ES-I3 (cell line): ENCODE data around the gene DIP2C.
"Not testable (repeated sequence)": the region's sequence is repeated elsewhere in the genome, so short reads cannot be mapped to it uniquely, and the experiment has no call there.

Experiments
- H3K36me3 ChIP-seq: 2 replicates; pipeline ENCODE4 v1.6.1; 2013; ENCODE audit warnings: mild to moderate bottlenecking, low read length, control low read depth, moderate library complexity; ENCODE audit not compliant: insufficient read depth
- H3K4me1 ChIP-seq: 2 replicates; pipeline ENCODE4 v1.6.1; 2013; ENCODE audit warnings: mild to moderate bottlenecking, control low read depth, low read length; ENCODE audit not compliant: insufficient read depth
- H3K9ac ChIP-seq: 2 replicates; pipeline ENCODE4 v1.6.1; 2013; ENCODE audit warnings: low read depth, mild to moderate bottlenecking, low read length, moderate library complexity
- H3K9me3 ChIP-seq: 2 replicates; pipeline ENCODE4 v1.6.1; 2013; ENCODE audit warnings: mild to moderate bottlenecking, low read length, moderate library complexity; ENCODE audit not compliant: control insufficient read depth, insufficient read depth

DIP2C gene

GRCh38 chr10:347190-347589 is 342.3 kb downstream of the DIP2C start:
- not testable (repeated sequence) for H3K9me3 ChIP-seq, H3K4me1 ChIP-seq, H3K36me3 ChIP-seq, H3K9ac ChIP-seq

GRCh38 chr10:344582-345200 is 344.8 kb downstream of the DIP2C start:
- Histone ChIP-seq H3K36me3 (no peaks in the 10 kb centered on the region), H3K4me1 (no peaks in the 10 kb centered on the region), H3K9me3 (no peaks in the 10 kb centered on the region), H3K9ac (no peak overlapping the region)

- Histone ChIP-seq H3K9me3 (no peaks in the 10 kb centered on the region), H3K9ac (no peak overlapping the region), H3K36me3 (no peaks in the 10 kb centered on the region), H3K4me1 (no peaks in the 10 kb centered on the region)
Observed at GRCh38 chr10:343231-344220, 345.9 kb downstream of the DIP2C start.

- H3K9me3 ChIP-seq, result no peaks in the 10 kb centered on the region
- no peaks in the 10 kb centered on the region for H3K36me3 ChIP-seq
- no peak overlapping the region for H3K9ac ChIP-seq
- H3K4me1 ChIP-seq, result no peaks in the 10 kb centered on the region
Observed at GRCh38 chr10:341081-341740, 348.3 kb downstream of the DIP2C start.

- Histone ChIP-seq H3K9me3 (no peaks in the 10 kb centered on the region), H3K4me1 (no peaks in the 10 kb centered on the region), H3K36me3 (no peaks in the 10 kb centered on the region)
Observed at GRCh38 chr10:340646-341045, 348.8 kb downstream of the DIP2C start.

GRCh38 chr10:339038-339391 is 350.5 kb downstream of the DIP2C start:
- H3K9ac ChIP-seq, result no peak overlapping the region
- H3K9me3 ChIP-seq, result no peaks in the 10 kb centered on the region
- no peaks in the 10 kb centered on the region for H3K36me3 ChIP-seq
- no peaks in the 10 kb centered on the region for H3K4me1 ChIP-seq

More at GRCh38 chr10:340646-341045, 348.8 kb downstream of the DIP2C start:
- no peak overlapping the region for H3K9ac ChIP-seq

- Histone ChIP-seq H3K9me3 (no peaks in the 10 kb centered on the region), H3K9ac (no peak overlapping the region), H3K4me1 (no peaks in the 10 kb centered on the region), H3K36me3 (no peaks in the 10 kb centered on the region)
Observed at GRCh38 chr10:338171-339037, 351.1 kb downstream of the DIP2C start.

- H3K4me1 ChIP-seq, result no peaks in the 10 kb centered on the region
- H3K9ac ChIP-seq, result no peak overlapping the region
- H3K9me3 ChIP-seq, result no peaks in the 10 kb centered on the region
- H3K36me3 ChIP-seq, result no peaks in the 10 kb centered on the region
Observed at GRCh38 chr10:336247-336646, 353.2 kb downstream of the DIP2C start.

GRCh38 chr10:335151-335800 is 354.2 kb downstream of the DIP2C start:
- Histone ChIP-seq H3K9me3 (no peaks in the 10 kb centered on the region), H3K4me1 (no peaks in the 10 kb centered on the region), H3K9ac (no peak overlapping the region), H3K36me3 (no peaks in the 10 kb centered on the region)

GRCh38 chr10:331186-331585 is 358.3 kb downstream of the DIP2C start:
- Histone ChIP-seq H3K9me3 (no peaks in the 10 kb centered on the region), H3K4me1 (no peaks in the 10 kb centered on the region; the same call in 1 of the 2 replicates), H3K9ac (no peak overlapping the region), H3K36me3 (peaks cover 3% of the 10 kb centered on the region; the same call in 1 of the 2 replicates)

- H3K9ac ChIP-seq, result no peak overlapping the region
- H3K9me3 ChIP-seq, result no peaks in the 10 kb centered on the region
- H3K4me1 ChIP-seq, result no peaks in the 10 kb centered on the region; the same call in 1 of the 2 replicates
- peaks cover 3% of the 10 kb centered on the region; the same call in 1 of the 2 replicates for H3K36me3 ChIP-seq
Observed at GRCh38 chr10:329361-330099, 359.9 kb downstream of the DIP2C start.

- H3K9ac ChIP-seq, result no peak overlapping the region
- peaks cover 3% of the 10 kb centered on the region; the same call in 1 of the 2 replicates for H3K36me3 ChIP-seq
- no peaks in the 10 kb centered on the region for H3K9me3 ChIP-seq
- no peaks in the 10 kb centered on the region; the same call in 1 of the 2 replicates for H3K4me1 ChIP-seq
Observed at GRCh38 chr10:327889-328852, 361.3 kb downstream of the DIP2C start.
